SK-N-SH treated with all-trans-retinoic acid at 6 μM for 48 hours (cell line): Measurements from ENCODE around the gene MANBA.

ENCODE experiments used
- ARNTL ChIP-seq: fragments of 450-650 bp; formaldehyde crosslinking; IDR thresholded peaks from 2 replicates; pipeline ENCODE4 v1.5.0; 2020; ENCODE audit warnings: low read depth, mild to moderate bottlenecking, moderate library complexity, borderline replicate concordance
- BACH2 ChIP-seq: fragments of 250-450 bp; sonication (Bioruptor Pico); IDR thresholded peaks from 2 replicates; pipeline ENCODE4 v1.9.0; 2021; ENCODE audit warnings: mild to moderate bottlenecking, borderline replicate concordance
- CSDC2 ChIP-seq: fragments of 250-450 bp; sonication (Bioruptor Pico); IDR thresholded peaks from 2 replicates; pipeline ENCODE4 v1.5.0; 2020; ENCODE audit warnings: mild to moderate bottlenecking, moderate library complexity
- ESRRG ChIP-seq: fragments of 250-450 bp; sonication (Bioruptor Pico); IDR thresholded peaks from 2 replicates; pipeline ENCODE4 v1.6.1; 2021; ENCODE audit warnings: mild to moderate bottlenecking
- GLIS3 ChIP-seq: fragments of 250-450 bp; sonication (Bioruptor Pico); IDR thresholded peaks from 2 replicates; pipeline ENCODE4 v1.5.0; 2020; ENCODE audit warnings: mild to moderate bottlenecking, moderate library complexity
- ISL1 ChIP-seq: fragments of 250-450 bp; sonication (Bioruptor Pico); IDR thresholded peaks from 2 replicates; pipeline ENCODE4 v2.1.2; 2022; ENCODE audit warnings: mild to moderate bottlenecking, moderate library complexity
- PATZ1 ChIP-seq: fragments of 250-450 bp; sonication (Bioruptor Pico); IDR thresholded peaks from 2 replicates; pipeline ENCODE4 v1.8.0; 2020; ENCODE audit warnings: mild to moderate bottlenecking, moderate library complexity, borderline replicate concordance
- POU6F1 ChIP-seq: fragments of 250-450 bp; sonication (Bioruptor Pico); IDR thresholded peaks from 2 replicates; pipeline ENCODE4 v1.8.0; 2021; ENCODE audit warnings: low read depth, mild to moderate bottlenecking, moderate library complexity, borderline replicate concordance
- PPARA ChIP-seq: fragments of 250-450 bp; sonication (Bioruptor Pico); IDR thresholded peaks from 2 replicates; pipeline ENCODE4 v1.5.0; 2020; ENCODE audit warnings: mild to moderate bottlenecking, borderline replicate concordance
- RARB ChIP-seq: fragments of 250-450 bp; sonication (Bioruptor Pico); IDR thresholded peaks from 2 replicates; pipeline ENCODE4 v1.8.0; 2021; ENCODE audit warnings: mild to moderate bottlenecking, moderate library complexity
- SNAI2 ChIP-seq: fragments of 250-450 bp; sonication (Bioruptor Pico); IDR thresholded peaks from 2 replicates; pipeline ENCODE4 v1.5.0; 2020; ENCODE audit warnings: mild to moderate bottlenecking, moderate library complexity
- ZFP3 ChIP-seq: fragments of 250-450 bp; sonication (Bioruptor Pico); IDR thresholded peaks from 2 replicates; pipeline ENCODE4 v1.5.0; 2020; ENCODE audit warnings: mild to moderate bottlenecking, moderate library complexity
- ZNF8 ChIP-seq: fragments of 450-650 bp; formaldehyde crosslinking; IDR thresholded peaks from 2 replicates; pipeline ENCODE4 v1.5.0; 2020; ENCODE audit warnings: mild to moderate bottlenecking, moderate library complexity

GRCh38 chr4:102627831-102628523, 132.8 kb downstream of the MANBA start:
- TF ChIP-seq PATZ1 (no peak), ESRRG (CRISPR knock-in tag) (no peak), ARNTL (CRISPR knock-in tag) (no peak), ZNF8 (CRISPR knock-in tag) (no peak), PPARA (CRISPR knock-in tag) (no peak), RARB (CRISPR knock-in tag) (no peak), ZFP3 (CRISPR knock-in tag) (no peak), ISL1 (no peak), POU6F1 (no peak), BACH2 (CRISPR knock-in tag) (no peak), GLIS3 (CRISPR knock-in tag) (no peak), CSDC2 (CRISPR knock-in tag) (no peak), SNAI2 (CRISPR knock-in tag) (no peak)
